Measurements from ENCODE around the gene CLDN17. TPM values are rescaled to one million over a fixed set of nuclear protein-coding genes. Genes with fewer than 3 reads are reported as not detected.

CLDN17 gene
- total RNA-seq, 1 donor from 2014 or later, result not detected

GRCh38 chr21:30129246-30129645 is 37.4 kb downstream of the CLDN17 start:
- no peaks in the 10 kb centered on the region for H3K36me3 Mint-ChIP-seq (ENCODE audit: low read depth, unreplicated experiment)
- DNase-seq (ENCODE audit: low spot score), result no peak
- H3K9me3 Mint-ChIP-seq (ENCODE audit: unreplicated experiment), result no peaks in the 10 kb centered on the region
- no peak overlapping the region for H3K27ac Mint-ChIP-seq (ENCODE audit: unreplicated experiment)
- no peaks in the 10 kb centered on the region for H3K27me3 Mint-ChIP-seq (ENCODE audit: unreplicated experiment)
- TF ChIP-seq, protein P1, sequence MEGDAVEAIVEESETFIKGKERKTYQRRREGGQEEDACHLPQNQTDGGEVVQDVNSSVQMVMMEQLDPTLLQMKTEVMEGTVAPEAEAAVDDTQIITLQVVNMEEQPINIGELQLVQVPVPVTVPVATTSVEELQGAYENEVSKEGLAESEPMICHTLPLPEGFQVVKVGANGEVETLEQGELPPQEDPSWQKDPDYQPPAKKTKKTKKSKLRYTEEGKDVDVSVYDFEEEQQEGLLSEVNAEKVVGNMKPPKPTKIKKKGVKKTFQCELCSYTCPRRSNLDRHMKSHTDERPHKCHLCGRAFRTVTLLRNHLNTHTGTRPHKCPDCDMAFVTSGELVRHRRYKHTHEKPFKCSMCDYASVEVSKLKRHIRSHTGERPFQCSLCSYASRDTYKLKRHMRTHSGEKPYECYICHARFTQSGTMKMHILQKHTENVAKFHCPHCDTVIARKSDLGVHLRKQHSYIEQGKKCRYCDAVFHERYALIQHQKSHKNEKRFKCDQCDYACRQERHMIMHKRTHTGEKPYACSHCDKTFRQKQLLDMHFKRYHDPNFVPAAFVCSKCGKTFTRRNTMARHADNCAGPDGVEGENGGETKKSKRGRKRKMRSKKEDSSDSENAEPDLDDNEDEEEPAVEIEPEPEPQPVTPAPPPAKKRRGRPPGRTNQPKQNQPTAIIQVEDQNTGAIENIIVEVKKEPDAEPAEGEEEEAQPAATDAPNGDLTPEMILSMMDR (IDR thresholded peaks at IDR 0.05; ENCODE audit: unreplicated experiment), result no peak
- no peak overlapping the region for H3K4me3 Mint-ChIP-seq (ENCODE audit: unreplicated experiment)
- no peaks in the 10 kb centered on the region for H3K4me1 Mint-ChIP-seq (ENCODE audit: unreplicated experiment)

DNA sequence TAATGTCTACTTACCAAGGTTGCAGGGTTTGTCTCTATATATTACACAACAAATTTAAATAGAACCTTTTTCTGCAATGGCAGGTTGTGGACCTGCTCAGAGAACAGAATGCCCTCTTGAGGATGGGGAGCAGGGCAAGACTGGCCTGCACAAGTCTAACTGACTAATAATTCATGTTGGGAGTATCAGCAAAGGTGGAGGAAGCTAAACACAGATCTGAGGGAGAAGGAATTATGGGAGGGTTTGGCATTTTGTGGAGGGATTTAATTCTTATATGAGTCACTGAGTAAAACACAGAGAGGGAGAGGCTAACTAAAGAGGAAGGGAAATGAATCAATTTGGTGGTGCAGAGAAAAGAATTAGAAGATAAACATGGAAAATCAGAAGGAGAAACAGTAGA is 40.0 kb downstream of the CLDN17 start:
- Mint-ChIP-seq H3K4me3 (ENCODE audit: unreplicated experiment) (no peak overlapping the region), H3K4me1 (ENCODE audit: unreplicated experiment) (no peaks in the 10 kb centered on the region), H3K9me3 (ENCODE audit: unreplicated experiment) (no peaks in the 10 kb centered on the region), H3K36me3 (ENCODE audit: low read depth, unreplicated experiment) (no peaks in the 10 kb centered on the region), H3K27ac (ENCODE audit: unreplicated experiment) (no peak overlapping the region), H3K27me3 (ENCODE audit: unreplicated experiment) (no peaks in the 10 kb centered on the region)
- TF ChIP-seq, protein P1 (IDR thresholded peaks at IDR 0.05; ENCODE audit: unreplicated experiment), result no peak
- no peak for DNase-seq (ENCODE audit: low spot score)

- TF ChIP-seq, protein P1 (IDR thresholded peaks at IDR 0.05; ENCODE audit: unreplicated experiment), result no peak
- H3K4me3 Mint-ChIP-seq (ENCODE audit: unreplicated experiment), result no peak overlapping the region
- no peak overlapping the region for H3K27ac Mint-ChIP-seq (ENCODE audit: unreplicated experiment)
- no peaks in the 10 kb centered on the region for H3K4me1 Mint-ChIP-seq (ENCODE audit: unreplicated experiment)
- no peaks in the 10 kb centered on the region for H3K9me3 Mint-ChIP-seq (ENCODE audit: unreplicated experiment)
- no peaks in the 10 kb centered on the region for H3K36me3 Mint-ChIP-seq (ENCODE audit: low read depth, unreplicated experiment)
- DNase-seq (ENCODE audit: low spot score), result no peak
- H3K27me3 Mint-ChIP-seq (ENCODE audit: unreplicated experiment), result no peaks in the 10 kb centered on the region
Measured at GRCh38 chr21:30117631-30118030, 49.0 kb downstream of the CLDN17 start.

DNA sequence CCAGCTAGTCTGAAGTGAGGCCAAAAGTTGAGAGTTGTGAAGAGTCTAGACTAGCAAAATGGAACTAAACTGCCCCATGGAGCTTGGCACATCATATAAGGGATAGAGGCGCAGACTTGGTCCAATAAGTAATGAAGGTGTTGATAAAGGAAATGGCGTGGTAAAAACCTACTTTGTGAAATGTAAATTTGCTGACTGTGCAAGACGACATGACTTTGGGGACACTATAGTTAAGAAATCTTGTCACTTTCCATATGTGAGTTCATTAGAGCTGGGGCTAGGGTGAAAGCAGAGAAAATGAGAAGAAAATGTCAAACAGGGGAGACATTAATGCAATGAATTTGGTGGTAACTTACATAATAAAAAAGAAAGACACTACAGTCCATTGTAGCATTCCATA is 50.1 kb downstream of the CLDN17 start:
- no peaks in the 10 kb centered on the region for H3K9me3 Mint-ChIP-seq (ENCODE audit: unreplicated experiment)
- no peak for DNase-seq (ENCODE audit: low spot score)
- H3K4me1 Mint-ChIP-seq (ENCODE audit: unreplicated experiment), result no peaks in the 10 kb centered on the region
- no peak overlapping the region for H3K27ac Mint-ChIP-seq (ENCODE audit: unreplicated experiment)
- H3K36me3 Mint-ChIP-seq (ENCODE audit: low read depth, unreplicated experiment), result no peaks in the 10 kb centered on the region
- TF ChIP-seq, protein P1 (IDR thresholded peaks at IDR 0.05; ENCODE audit: unreplicated experiment), result no peak
- no peaks in the 10 kb centered on the region for H3K27me3 Mint-ChIP-seq (ENCODE audit: unreplicated experiment)
- no peak overlapping the region for H3K4me3 Mint-ChIP-seq (ENCODE audit: unreplicated experiment)

Other genes starting within 250 kb of the CLDN17 start
- gene GRIK1, start 226.8 kb downstream of the CLDN17 start, total RNA-seq (ENCODE audit: unreplicated experiment), result not detected
- gene CLDN8, start 49.3 kb upstream of the CLDN17 start, total RNA-seq (ENCODE audit: unreplicated experiment), result not detected
- not detected for gene KRTAP24-1, start 116.1 kb upstream of the CLDN17 start, total RNA-seq (ENCODE audit: unreplicated experiment)
- not detected for gene KRTAP25-1, start 122.7 kb upstream of the CLDN17 start, total RNA-seq (ENCODE audit: unreplicated experiment)
- gene KRTAP26-1, start 153.5 kb upstream of the CLDN17 start, total RNA-seq (ENCODE audit: unreplicated experiment), result not detected
- not detected for gene KRTAP27-1, start 170.9 kb upstream of the CLDN17 start, total RNA-seq (ENCODE audit: unreplicated experiment)
- gene KRTAP23-1, start 181.8 kb upstream of the CLDN17 start, total RNA-seq (ENCODE audit: unreplicated experiment), result not detected
- gene KRTAP13-2, start 205.5 kb upstream of the CLDN17 start, total RNA-seq (ENCODE audit: unreplicated experiment), result not detected
- not detected for gene KRTAP13-1, start 229.2 kb upstream of the CLDN17 start, total RNA-seq (ENCODE audit: unreplicated experiment)